Measurements from ENCODE around the gene PANK1.
A peak's percentile ranks its signal among the peaks of the same experiment; 100 is the strongest.

The PANK1 gene

DNA sequence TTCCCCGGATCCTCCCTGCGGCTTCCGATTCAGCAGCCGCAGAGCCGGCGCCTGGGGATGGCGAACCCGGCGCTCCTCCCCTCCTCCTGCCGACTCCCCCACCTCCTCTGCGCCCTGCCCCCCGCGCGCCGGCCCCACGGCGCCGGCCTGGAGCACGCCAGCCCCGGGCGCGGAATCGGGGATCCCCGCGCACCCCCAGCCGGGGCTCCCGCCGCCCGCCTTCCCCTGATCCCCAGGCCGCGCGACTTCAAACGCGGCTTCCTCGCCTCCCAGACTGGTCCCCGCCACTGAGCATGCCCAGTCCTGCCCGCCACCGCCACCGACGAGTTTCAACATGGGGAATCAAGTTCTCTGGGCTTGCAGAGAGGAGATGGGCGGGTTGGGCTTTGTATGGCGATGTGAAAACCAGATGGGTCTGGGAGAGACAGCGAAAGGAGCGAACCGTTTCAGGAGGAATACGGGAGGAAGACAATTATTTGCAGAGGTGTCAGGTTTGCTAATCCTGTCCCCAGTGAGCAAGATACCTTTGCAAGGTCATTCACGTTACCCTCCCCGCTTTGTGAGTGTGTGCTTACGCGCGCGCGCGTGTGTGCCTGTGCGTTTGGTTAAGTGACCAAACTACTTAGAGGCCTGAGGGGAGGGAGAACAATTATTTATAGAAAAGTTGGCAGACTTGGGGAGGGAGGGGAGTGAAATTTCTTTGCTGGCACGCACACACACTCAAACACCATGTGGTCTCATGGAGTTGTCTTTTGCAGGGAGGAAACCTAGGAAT is at the start of gene PANK1:
TSS of gene PANK1 (minus strand) at position 276 of the 775 bp plus-strand sequence. CDS start 351 bp downstream, outside the sequence.
- peak; percentile 80 for DNase-seq

- DNase-seq = no peak
Observed at GRCh38 chr10:89693176-89693575, 48.1 kb upstream of the PANK1 start.

DNA sequence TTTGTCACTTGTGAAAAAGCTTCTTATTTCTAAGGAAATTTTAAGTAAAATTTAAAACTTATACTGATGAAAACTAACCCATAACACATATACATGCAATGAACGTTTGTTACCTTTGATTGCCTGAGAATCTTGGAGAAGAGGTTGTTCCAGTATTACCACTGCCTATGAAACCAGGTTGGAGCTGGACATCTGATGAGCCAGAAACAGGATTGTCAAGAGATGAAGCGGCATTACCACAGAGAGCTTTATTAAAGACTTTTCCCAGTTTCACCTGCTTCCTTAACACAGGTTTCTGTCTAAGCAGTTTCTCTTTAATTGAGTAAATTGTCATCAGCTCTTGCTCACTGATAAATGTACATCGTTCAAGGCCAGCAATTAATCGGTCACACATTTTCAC is 47.4 kb upstream of the PANK1 start:
- no peak for DNase-seq

- DNase-seq = no peak
Observed at GRCh38 chr10:89690027-89690426, 45.0 kb upstream of the PANK1 start.

DNA sequence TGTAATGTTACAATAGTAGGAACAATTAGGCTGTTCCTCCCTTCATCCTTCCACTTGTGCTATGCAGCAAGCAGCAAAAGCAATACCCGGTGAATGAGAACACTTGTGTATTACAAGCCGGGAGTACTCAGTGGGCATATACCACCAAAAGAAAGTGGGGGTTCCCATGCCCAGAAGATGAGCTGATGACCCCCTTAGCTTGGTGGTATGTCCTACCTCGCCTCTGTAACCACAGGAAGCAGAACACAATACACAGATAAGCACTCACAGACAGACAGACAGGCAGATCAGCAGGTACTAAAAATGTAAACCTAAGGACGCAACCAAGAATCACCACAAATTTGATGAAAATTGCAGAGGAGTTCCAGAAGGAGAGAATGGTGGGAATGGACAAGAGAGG is 40.9 kb upstream of the PANK1 start:
- peak; percentile 27 for DNase-seq

DNA sequence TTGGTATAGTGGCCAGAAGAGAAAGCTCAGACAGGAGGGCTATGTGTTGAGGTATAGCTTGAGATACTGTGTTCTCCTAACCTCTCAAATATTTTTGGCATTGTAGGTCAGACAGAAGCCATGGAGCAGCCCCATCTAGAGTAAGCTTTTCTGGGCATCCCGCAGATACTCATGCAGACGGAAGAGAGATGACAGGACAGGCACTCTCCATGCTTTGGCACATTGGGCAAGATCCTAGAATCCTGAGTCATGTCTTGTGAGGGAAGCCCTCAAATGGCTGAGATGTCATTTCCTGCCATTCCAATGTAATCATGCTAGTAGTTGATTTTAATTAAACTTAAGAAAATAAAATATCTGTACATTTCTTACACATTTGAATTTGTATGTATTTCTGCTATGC is 39.6 kb upstream of the PANK1 start:
- DNase-seq = no peak

DNA sequence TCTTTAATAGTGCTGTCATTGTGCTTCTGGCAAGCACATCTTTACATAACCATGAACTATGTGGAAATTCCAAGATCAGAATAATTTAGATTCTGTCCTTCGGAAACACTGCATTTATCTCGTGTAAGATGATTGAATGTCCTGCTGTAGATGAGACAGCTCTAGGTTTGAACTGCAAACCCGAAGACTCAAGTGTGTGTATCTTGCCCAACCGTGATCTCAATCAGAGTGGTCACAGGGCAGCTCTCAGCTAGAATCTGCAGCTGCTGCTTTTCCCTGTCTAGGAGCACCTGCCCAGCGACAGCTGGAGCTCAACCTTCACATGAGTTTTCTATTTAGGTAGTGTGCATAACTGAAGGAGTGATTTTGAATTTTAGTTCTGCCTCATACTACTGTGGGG is 38.8 kb upstream of the PANK1 start:
- DNase-seq = no peak

GRCh38 chr10:89679986-89680385 is 34.9 kb upstream of the PANK1 start:
- no peak for DNase-seq

GRCh38 chr10:89677341-89677740 is 32.3 kb upstream of the PANK1 start:
- no peak for DNase-seq

DNA sequence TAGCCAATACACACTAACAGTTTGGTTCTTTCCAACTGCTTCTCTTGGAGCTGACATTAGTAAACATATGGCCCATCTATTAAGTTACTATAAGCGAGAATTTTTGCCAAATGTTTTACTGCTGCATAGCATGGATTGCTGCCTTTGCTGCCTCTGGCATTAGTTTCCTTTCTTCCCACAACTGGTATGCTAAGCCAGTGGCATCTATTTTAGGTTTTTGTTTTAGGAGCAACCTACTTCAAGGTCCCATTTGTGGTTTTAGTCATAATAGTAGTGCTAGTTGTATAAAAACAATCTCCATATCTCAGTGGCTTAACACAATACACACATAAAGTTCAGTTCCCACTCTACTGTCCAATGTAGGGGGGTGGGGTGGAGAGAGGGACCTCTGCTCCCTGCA is 25.9 kb upstream of the PANK1 start:
- DNase-seq = no peak

DNA sequence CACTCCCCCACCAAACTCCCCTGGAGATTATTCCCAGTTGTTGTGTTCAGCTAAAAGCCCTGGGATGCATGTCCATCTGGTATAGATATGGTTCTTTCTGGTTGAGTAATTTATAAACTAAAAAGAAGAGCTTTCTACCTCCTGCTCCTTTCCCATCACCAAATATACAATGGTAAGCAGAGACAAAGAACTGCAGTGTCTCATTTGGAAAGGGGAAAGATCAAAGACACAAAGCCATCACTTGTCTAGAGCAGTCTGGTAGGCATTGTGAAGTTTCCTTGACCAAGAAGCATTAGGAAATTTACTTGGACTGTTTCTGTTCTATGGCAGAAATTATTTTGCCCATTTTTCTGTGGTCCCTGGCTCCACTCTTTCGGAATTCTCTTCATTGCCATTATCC is 24.9 kb upstream of the PANK1 start:
- no peak for DNase-seq

DNA sequence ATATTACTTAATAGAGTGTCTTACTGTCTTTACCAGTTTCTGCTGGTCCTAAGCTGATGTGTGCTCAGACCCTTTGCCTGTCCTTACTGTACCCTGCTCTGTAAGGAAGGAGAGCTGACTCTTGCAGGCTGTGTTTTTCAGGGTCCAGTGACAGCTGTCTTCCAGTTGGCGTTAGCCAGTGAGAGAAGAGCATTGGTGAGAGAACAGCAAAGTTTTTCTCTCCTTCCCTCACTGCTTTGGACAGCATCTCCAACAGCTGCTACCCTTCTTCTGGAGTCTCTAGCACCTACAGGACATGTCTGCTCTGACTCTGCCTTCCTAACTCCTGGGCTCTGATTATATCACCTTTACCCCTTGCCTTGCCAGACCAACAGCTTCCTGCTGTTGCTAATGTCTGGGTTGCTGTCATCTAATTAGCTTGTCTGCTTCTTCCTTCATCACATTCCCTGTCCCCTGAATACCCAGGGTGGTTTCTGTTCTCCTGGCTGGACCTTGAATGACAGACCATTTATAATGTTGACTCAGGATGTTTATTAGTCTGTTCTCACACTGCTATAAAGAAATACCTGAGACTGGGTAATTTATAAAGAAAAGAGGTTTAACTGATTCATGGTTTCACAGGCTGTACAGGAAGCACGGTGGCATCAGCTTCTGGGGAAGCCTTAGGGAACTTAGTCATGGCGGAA is 23.5 kb upstream of the PANK1 start:
- no peak for DNase-seq

DNA sequence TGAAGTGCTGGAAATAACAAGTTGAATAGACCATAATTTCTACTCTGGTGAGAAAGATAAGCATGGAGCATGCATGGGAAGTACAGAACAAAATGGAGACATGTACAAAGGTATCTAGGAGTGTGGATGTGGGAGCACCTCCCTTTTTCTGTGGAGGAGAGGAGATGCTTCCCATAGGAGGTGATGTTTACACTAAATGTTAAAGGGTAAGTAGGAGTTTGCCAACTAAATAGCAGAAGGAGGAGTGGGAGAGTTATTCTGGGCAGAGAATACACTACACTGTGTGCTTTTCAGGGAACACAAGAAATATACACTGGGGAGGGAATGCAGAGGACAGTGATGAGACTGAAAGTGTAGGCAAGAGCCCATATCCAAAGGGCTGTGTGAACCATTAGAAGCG is 21.1 kb upstream of the PANK1 start:
- no peak for DNase-seq

- no peak for DNase-seq
Observed at GRCh38 chr10:89665302-89665701, 20.3 kb upstream of the PANK1 start.

DNA sequence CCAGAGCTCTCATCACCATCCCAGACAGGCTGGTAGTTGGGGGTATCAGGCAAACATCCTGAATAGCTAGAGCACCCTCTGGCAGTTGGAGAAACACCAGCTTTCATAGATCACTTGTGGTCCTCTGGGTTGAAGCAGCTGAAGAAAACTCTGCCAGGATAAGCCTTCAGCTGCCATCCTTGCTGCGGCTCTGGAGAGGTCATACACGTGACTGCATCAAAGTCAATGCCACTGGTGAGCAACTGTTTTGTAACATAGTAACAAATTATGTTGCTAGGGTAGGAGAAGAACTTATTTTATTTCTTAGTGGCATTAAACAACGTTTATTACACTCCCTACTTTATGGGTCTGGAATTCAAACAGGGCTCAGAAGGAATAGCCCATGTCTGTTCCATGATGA is 19.2 kb upstream of the PANK1 start:
- no peak for DNase-seq

- no peak for DNase-seq
Observed at GRCh38 chr10:89663144-89663543, 18.1 kb upstream of the PANK1 start.

GRCh38 chr10:89662596-89662995 is 17.6 kb upstream of the PANK1 start:
- no peak for DNase-seq

DNA sequence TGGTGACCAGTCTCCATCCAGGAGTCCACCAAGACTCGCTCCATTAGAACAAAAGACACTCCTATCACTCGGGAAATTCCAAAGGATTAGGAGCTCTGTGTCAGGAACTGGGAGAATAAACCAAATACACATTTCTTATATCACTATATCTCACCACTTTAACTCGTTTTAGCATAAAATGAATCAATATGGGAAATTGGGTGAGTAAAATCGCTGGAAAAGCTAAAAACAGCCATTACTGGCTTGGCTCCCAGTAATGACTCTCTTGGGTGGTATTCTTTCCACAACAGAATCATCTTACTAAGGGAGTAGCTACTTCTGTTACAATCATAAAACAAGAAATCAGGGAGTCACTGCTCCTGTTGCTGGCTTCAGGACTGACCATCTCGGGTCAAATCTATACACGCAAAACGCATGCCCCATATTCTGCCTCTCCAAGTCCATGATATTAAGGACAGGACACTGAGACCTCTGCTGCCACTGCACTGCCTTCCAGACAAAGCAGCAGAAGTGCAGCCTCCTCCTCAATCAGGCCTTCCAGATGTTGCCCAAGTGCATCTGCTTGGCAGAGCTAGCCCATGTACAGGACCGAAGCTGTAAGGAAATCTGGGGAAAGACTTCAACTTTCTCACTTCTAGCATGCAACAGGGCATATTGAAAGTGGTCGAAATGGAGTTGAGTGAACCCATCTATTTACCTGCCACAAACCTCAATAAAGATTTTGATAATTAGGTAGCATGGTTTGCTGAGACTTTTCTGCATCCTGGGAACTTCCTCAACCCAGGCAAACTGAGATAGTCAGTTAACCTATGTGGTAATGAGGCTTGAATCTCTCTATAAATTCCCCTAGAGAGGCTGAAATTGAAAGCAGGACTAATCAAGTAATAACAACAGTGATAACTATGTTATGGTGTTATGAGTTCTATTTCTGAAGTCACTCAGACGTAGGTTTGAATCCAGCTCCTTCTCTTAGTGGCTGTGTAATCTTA is 14.4 kb upstream of the PANK1 start:
- no peak for DNase-seq

DNA sequence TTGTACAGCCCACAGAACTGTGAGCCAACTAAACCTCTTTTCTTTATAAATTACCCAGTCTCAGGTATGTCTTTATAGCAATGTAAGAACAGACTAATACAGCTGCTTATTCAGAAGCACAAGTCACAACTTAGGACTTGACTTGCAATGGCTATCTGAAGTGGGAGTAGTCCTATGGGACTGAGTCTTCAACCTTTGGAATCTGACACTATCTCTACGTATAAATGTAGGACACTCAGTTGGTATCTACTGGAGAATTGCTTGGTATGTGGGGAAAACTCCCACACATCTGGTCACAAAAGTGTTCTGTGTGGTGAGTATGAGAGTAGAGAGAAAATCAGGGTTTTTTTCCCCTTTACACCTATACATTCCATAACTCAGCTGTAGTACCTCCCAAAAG is 12.3 kb upstream of the PANK1 start:
- DNase-seq = no peak

DNA sequence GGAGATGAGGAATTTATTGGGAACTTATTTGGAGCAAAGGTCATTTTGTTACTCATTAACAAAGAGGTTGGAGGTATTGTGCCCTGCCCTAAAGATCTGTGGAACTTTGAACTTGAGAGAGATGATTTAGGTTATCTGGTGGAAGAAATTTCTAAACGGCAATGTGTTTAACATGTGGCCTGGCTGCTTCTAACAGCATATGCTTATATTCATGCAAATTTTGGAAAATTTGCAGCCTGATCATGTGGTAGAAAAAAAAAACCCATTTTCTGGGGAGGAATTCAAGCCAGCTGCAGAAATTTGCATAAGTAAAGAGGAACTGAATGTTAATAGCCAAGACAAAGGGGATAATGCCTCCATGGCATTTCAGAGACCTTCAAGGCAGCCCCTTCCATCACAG is 10.7 kb upstream of the PANK1 start:
- no peak for DNase-seq

GRCh38 chr10:89653410-89653869 is 8.4 kb upstream of the PANK1 start:
- no peak for DNase-seq

DNA sequence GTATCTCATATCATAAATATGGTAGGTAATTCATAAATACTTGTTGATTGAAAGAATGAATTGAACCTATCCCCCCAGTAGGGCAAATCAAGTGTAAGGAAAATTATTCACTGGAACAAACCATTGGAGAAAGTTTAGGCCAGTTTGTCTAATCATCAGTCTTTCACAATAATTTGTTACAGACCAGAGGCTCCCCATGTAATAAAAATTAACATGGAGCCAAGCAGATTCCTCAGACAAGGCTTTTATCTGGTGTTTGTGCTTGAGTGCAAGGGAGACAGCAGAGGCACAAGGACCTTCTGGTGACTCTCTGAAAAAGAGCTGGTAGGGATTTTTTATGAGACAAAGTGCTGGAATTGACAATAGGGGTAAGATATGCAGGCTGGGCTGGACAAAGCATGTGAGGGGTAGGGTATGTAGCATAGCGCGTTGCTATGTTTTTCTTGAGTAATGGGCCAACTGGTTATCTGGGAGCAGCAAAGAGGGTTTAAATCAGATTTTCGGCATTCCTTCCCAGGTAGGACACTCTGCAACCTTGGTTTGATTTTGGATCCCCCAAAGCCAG is 7.8 kb upstream of the PANK1 start:
- no peak for DNase-seq

Measured in GDM1 (cell line).